ENCODE data around the gene PDE4A. TPM values are rescaled to one million over a fixed set of nuclear protein-coding genes. Genes with fewer than 3 reads are reported as not detected.

Gene PDE4A
- polyA plus RNA-seq, 3 donors: 4.7 to 14.8 (median 5.8) TPM

DNA sequence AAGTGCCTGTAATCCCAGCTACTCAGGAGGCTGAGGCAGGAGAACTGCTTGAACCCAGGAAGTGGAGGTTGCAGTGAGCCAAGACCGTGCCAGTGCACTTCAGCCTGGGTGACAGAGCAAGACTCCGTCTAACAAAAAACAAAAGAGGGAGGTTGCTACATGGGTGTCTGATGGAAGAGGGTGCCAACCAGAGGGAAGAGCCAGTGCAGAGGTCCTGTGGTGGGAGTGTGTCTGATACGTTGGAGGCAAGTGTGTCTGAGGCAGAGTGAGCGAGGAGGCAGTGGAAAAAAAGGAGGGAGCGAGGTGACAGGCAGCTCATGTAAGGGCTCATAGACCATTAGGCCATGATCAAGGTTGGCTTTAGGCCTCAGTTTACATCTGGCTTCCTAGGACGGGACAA lies 6.8 kb downstream of the PDE4A start:
- Mint-ChIP-seq H3K4me1 (peaks cover 89% of the 10 kb centered on the region), H3K27ac (peak overlapping the region; percentile 85 to 99 (median 97)), H3K9me3 (peaks cover 3 to 23% (median 7%) of the 10 kb centered on the region in 7 donors), H3K36me3 (peaks cover 22 to 34% of the 10 kb centered on the region in 2 donors), H3K27me3 (ENCODE audit: low read depth in 3 of 3) (peaks cover 42 to 73% (median 57%) of the 10 kb centered on the region in 3 donors), H3K4me3 (peak overlapping the region; percentile 10 to 53)
- intact Hi-C loops (cut with micrococcal nuclease): loop anchor here in 1 of 2 donors (10.0 kb wide), 1 partner anchor 1138 kb away; no protein-coding TSS in a partner anchor
- no peaks in the 10 kb centered on the region for H3K9me3 ChIP-seq (replicated peaks in 1 of 2; ENCODE audit: control insufficient read depth in 1 of 2, insufficient read depth in 1 of 2, low read length in 2 of 2)
- no peak for TF ChIP-seq CTCF (IDR thresholded peaks at IDR 0.05)
- no peak for DNase-seq
- H2AFZ ChIP-seq (ENCODE audit: insufficient read depth, low read depth, low read length, poor library complexity, severe bottlenecking): no peak overlapping the region
- H3K27me3 ChIP-seq (ENCODE audit: control insufficient read depth in 2 of 2, insufficient read depth in 2 of 2, low read length in 2 of 2): peaks cover 6 to 30% of the 10 kb centered on the region in 2 donors
- no peak overlapping the region for H3K4me3 ChIP-seq (replicated peaks in 1 of 3; ENCODE audit: low read depth in 2 of 3, low read length in 3 of 3)
- H3K9ac ChIP-seq (ENCODE audit: insufficient read depth, low read length, poor library complexity, severe bottlenecking): peak overlapping the region; percentile 5
- H3K4me2 ChIP-seq (replicated peaks; ENCODE audit: extremely low read depth, low read length, poor library complexity, severe bottlenecking): no peak overlapping the region
- no peaks in the 10 kb centered on the region for H3K36me3 ChIP-seq (replicated peaks in 1 of 2; ENCODE audit: control insufficient read depth in 1 of 2, insufficient read depth in 2 of 2, low read length in 2 of 2)
- WGBS (ENCODE audit: insufficient coverage): 85% methylated on average over 5 of the region's 6 CpGs
- no peaks in the 10 kb centered on the region for H3K79me2 ChIP-seq (ENCODE audit: insufficient read depth, low read length)
- peaks cover 80 to 93% of the 10 kb centered on the region in 2 donors for H3K4me1 ChIP-seq (ENCODE audit: control insufficient read depth in 1 of 2, insufficient read depth in 2 of 2, low read length in 2 of 2)
- no peaks in the 10 kb centered on the region for H4K20me1 ChIP-seq (ENCODE audit: insufficient read depth, low read length)
- H3K27ac ChIP-seq (ENCODE audit: low read depth in 1 of 2, low read length in 2 of 2): peak overlapping the region in 1 of 2 donors; percentile 84

DNA sequence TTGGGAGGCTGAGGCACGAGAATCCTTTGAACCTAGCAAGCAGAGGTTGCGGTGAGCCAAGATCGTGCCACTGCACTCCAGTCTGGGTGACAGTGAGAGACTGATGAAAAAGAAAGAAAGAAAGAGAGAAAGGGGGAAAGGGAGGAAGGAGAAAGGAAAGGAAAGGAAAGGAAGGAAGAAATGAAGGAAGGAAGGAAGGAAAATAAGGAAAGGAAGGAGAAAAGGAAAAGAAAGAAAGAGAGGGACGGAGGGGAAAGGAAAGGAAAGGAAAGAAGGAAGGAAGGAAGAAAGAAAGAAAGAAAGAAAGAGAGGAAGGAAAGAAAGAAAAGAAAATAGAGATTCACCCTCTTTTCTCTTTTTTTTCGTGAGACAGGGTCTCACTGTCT lies 8.7 kb downstream of the PDE4A start:
- no peak overlapping the region for H3K4me2 ChIP-seq (replicated peaks; ENCODE audit: extremely low read depth, low read length, poor library complexity, severe bottlenecking)
- no peaks in the 10 kb centered on the region for H3K9me3 ChIP-seq (replicated peaks in 1 of 2; ENCODE audit: control insufficient read depth in 1 of 2, insufficient read depth in 1 of 2, low read length in 2 of 2)
- peak overlapping the region in 1 of 2 donors; percentile 79 for H3K27ac ChIP-seq (ENCODE audit: low read depth in 1 of 2, low read length in 2 of 2)
- H2AFZ ChIP-seq (ENCODE audit: insufficient read depth, low read depth, low read length, poor library complexity, severe bottlenecking): no peak overlapping the region
- H4K20me1 ChIP-seq (ENCODE audit: insufficient read depth, low read length): no peaks in the 10 kb centered on the region
- H3K79me2 ChIP-seq (ENCODE audit: insufficient read depth, low read length): no peaks in the 10 kb centered on the region
- Mint-ChIP-seq H3K27ac (peak overlapping the region; percentile 85 to 99 (median 97)), H3K4me1 (peaks cover 81% of the 10 kb centered on the region), H3K27me3 (ENCODE audit: low read depth in 3 of 3) (peaks cover 41 to 72% (median 53%) of the 10 kb centered on the region in 3 donors), H3K4me3 (peak overlapping the region in 1 of 2 donors; percentile 78), H3K36me3 (peaks cover 32 to 38% of the 10 kb centered on the region in 2 donors), H3K9me3 (peaks cover 0 to 21% (median 5%) of the 10 kb centered on the region in 7 donors)
- intact Hi-C loops (cut with micrococcal nuclease): loop anchor here in 1 of 2 donors (10.0 kb wide), 1 partner anchor 1136 kb away; no protein-coding TSS in a partner anchor
- no peak for DNase-seq
- TF ChIP-seq CTCF (IDR thresholded peaks at IDR 0.05): no peak
- H3K4me1 ChIP-seq (ENCODE audit: control insufficient read depth in 1 of 2, insufficient read depth in 2 of 2, low read length in 2 of 2): peaks cover 72 to 82% of the 10 kb centered on the region in 2 donors
- no peak overlapping the region for H3K4me3 ChIP-seq (replicated peaks in 1 of 3; ENCODE audit: low read depth in 2 of 3, low read length in 3 of 3)
- no peaks in the 10 kb centered on the region for H3K36me3 ChIP-seq (replicated peaks in 1 of 2; ENCODE audit: control insufficient read depth in 1 of 2, insufficient read depth in 2 of 2, low read length in 2 of 2)
- H3K27me3 ChIP-seq (ENCODE audit: control insufficient read depth in 2 of 2, insufficient read depth in 2 of 2, low read length in 2 of 2): peaks cover 3 to 33% of the 10 kb centered on the region in 2 donors
- WGBS (ENCODE audit: insufficient coverage): 70% methylated on average over 4 of the region's 5 CpGs
- H3K9ac ChIP-seq (ENCODE audit: insufficient read depth, low read length, poor library complexity, severe bottlenecking): peak overlapping the region; percentile 16
